ENCODE results near the gene EFNB1. TPM values are rescaled to one million over a fixed set of nuclear protein-coding genes. Genes with fewer than 3 reads are reported as not detected.

The EFNB1 gene
- total RNA-seq, 4 donors from 2014 or later: 17.5 to 36.0 (median 28.5) TPM

DNA sequence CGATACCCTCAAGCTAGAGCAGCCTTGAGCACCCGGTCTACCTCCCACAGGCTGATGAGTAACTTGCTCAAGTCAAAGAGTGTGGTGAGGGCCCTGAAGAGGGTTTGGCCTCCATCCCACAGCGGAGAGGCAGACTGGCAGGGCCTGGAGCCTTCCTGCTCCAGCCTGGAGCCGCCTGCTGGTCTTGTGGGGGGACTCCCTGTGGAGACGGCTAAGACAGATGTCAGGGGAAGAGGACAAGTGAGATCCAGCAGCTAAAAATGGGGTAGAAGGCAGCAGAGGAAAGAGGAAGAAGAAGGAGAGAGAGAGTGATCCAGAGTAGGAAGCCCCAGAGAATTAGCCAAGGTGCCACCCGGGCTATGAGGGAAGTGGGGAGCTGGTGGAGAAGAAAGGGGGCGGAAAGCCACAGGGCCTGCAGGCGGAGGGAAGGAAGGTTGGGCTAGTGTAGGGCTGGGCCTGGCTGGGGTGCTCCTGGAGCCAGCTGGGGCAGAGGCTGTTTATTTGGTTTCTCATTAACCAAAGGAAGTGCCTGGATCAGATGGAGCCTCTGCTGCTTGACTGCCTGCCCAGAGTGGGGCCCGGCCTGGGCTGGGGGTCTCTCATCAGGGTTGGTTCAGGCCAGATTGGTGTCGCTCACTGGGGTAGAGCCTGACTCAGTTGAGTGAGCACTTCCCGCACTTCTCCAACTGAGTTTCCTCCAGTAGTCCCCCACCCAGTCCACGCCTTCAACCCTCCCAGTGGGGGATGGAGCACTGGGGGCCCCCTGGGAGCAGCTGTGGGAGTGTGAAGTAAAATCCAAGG, 14.2 kb downstream of the EFNB1 start:
- TF ChIP-seq EP300 (IDR thresholded peaks at IDR 0.05) (no peak), POLR2AphosphoS5 (IDR thresholded peaks at IDR 0.05) (no peak), POLR2A (IDR thresholded peaks at IDR 0.05) (no peak)
- TF ChIP-seq, protein P1, sequence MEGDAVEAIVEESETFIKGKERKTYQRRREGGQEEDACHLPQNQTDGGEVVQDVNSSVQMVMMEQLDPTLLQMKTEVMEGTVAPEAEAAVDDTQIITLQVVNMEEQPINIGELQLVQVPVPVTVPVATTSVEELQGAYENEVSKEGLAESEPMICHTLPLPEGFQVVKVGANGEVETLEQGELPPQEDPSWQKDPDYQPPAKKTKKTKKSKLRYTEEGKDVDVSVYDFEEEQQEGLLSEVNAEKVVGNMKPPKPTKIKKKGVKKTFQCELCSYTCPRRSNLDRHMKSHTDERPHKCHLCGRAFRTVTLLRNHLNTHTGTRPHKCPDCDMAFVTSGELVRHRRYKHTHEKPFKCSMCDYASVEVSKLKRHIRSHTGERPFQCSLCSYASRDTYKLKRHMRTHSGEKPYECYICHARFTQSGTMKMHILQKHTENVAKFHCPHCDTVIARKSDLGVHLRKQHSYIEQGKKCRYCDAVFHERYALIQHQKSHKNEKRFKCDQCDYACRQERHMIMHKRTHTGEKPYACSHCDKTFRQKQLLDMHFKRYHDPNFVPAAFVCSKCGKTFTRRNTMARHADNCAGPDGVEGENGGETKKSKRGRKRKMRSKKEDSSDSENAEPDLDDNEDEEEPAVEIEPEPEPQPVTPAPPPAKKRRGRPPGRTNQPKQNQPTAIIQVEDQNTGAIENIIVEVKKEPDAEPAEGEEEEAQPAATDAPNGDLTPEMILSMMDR (IDR thresholded peaks at IDR 0.05): no peak
- Histone ChIP-seq H3K4me1 (no peaks in the 10 kb centered on the region), H3K4me3 (no peak overlapping the region), H3K36me3 (peaks cover 0 to 44% of the 10 kb centered on the region in 2 donors), H3K27ac (no peak overlapping the region), H3K27me3 (no peaks in the 10 kb centered on the region), H3K9me3 (no peaks in the 10 kb centered on the region)
- ATAC-seq: peak; percentile 12
- WGBS, 2 donors (ENCODE audit: low coverage in 1 of 2): 29 to 74% methylated on average over 1 to 7 of the region's 12 CpGs

DNA sequence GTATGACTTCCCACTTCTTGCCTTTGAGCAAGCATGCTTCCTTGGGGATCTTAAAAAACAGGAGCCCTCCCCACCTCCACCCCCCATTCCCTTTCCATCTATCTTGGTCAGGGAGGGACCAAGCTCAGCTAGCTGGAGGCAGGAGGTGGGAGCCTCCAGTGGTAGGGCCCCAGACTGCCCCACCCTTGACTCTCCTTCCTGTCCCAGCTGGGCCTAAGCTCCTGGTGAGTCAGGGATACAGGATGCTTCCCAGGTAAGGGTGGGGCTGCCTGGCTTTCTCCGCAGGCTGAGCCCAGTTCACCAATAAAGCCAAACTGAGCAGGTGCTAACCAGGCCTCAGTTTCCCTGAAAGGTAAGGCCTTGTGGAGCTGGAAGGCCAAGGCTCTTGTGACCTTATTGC, 15.2 kb downstream of the EFNB1 start:
- H3K4me1 ChIP-seq: no peaks in the 10 kb centered on the region
- no peak overlapping the region for H3K27ac ChIP-seq
- no peaks in the 10 kb centered on the region for H3K27me3 ChIP-seq
- WGBS, 2 donors (ENCODE audit: low coverage in 1 of 2): no CpG with 5 or more reads among the region's 1 CpG
- no peak overlapping the region for H3K4me3 ChIP-seq
- H3K9me3 ChIP-seq: no peaks in the 10 kb centered on the region
- peaks cover 0 to 37% of the 10 kb centered on the region in 2 donors for H3K36me3 ChIP-seq
- ATAC-seq: no peak
- TF ChIP-seq POLR2AphosphoS5 (IDR thresholded peaks at IDR 0.05) (no peak), POLR2A (IDR thresholded peaks at IDR 0.05) (no peak)

DNA sequence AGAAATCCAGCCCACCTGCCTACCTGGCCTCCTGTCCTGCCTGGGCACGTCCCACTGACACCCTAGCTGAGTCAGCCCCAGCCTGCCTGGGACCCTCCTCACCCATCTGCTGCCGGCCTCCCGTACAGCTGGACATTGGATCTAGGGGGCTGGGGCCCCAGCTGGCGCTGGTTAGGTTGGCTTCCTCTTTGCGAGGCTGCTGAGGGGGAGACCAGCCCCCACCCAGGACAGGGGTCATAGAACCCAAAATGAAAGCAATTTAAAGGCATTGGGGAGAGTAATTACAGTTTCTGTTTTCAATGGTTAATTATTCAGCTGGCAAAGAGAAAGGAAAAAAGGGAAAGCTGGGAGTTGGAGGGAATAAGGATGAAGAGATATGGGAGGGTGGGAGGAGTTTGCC, 15.8 kb downstream of the EFNB1 start:
- H3K4me1 ChIP-seq: no peaks in the 10 kb centered on the region
- no peaks in the 10 kb centered on the region for H3K9me3 ChIP-seq
- whole genome bisulfite sequencing, 2 donors (ENCODE audit: low coverage in 1 of 2): no CpG with 5 or more reads among the region's 5 CpGs
- TF ChIP-seq, protein P1 (IDR thresholded peaks at IDR 0.05): no peak
- no peak for TF ChIP-seq POLR2AphosphoS5 (IDR thresholded peaks at IDR 0.05)
- no peak overlapping the region for H3K4me3 ChIP-seq
- no peaks in the 10 kb centered on the region for H3K27me3 ChIP-seq
- H3K36me3 ChIP-seq: peaks cover 0 to 31% of the 10 kb centered on the region in 2 donors
- H3K27ac ChIP-seq: no peak overlapping the region
- ATAC-seq: no peak

DNA sequence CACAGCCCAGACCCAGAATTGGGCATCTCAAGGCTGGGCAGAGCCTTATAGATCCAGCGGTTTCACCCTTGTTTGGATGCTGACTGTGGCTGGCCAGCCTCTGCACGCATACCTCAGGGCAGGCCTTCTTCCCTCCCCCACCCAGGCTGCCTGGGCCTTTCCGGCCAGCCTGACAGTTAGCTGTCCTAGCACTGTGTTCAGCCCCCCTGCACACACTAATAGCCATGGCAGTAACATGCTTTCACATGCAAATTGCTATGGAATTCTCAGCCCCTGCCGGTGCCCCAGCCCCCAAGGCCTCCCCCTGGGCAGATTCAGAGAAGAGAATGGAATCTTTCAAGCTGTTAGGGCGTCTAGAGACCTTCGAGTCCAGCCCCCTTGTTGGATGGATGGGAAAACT, 17.7 kb downstream of the EFNB1 start:
- no peaks in the 10 kb centered on the region for H3K9me3 ChIP-seq
- H3K4me1 ChIP-seq: no peaks in the 10 kb centered on the region
- no peak overlapping the region for H3K27ac ChIP-seq
- H3K4me3 ChIP-seq: no peak overlapping the region
- peaks cover 0 to 12% of the 10 kb centered on the region in 2 donors for H3K36me3 ChIP-seq
- 23% methylated on average over 4 of the region's 6 CpGs; no CpG with 5 or more reads in 1 of the 2 donors for WGBS, 2 donors (ENCODE audit: low coverage in 1 of 2)
- TF ChIP-seq EP300 (IDR thresholded peaks at IDR 0.05) (no peak), POLR2A (IDR thresholded peaks at IDR 0.05) (no peak), POLR2AphosphoS5 (IDR thresholded peaks at IDR 0.05) (no peak)
- TF ChIP-seq, protein P1 (IDR thresholded peaks at IDR 0.05): no peak
- H3K27me3 ChIP-seq: no peaks in the 10 kb centered on the region
- no peak for ATAC-seq

DNA sequence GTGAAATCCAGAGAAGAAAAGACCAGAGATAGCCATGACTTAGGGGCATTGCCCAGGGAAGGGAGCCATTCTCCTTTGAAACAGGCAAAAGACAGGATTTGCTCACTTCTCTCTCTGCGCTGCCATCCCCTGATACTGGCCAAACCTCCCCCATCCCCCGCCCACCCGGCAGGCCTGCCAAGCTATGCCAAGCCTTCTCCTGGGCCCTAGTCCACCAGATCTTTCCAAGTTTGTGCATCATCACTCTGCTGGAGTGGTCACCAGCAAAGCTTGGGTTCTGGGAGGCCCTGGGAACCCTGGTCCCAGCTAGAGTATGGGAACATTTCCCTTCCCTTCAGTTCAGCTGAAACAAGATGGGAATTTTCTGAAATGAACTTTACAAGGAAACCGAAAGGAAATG, 18.4 kb downstream of the EFNB1 start:
- peaks cover 0 to 9% of the 10 kb centered on the region in 2 donors for H3K36me3 ChIP-seq
- no peaks in the 10 kb centered on the region for H3K4me1 ChIP-seq
- H3K9me3 ChIP-seq: no peaks in the 10 kb centered on the region
- H3K27ac ChIP-seq: no peak overlapping the region
- no peak for ATAC-seq
- TF ChIP-seq, protein P1 (IDR thresholded peaks at IDR 0.05): no peak
- TF ChIP-seq POLR2A (IDR thresholded peaks at IDR 0.05) (no peak), EP300 (IDR thresholded peaks at IDR 0.05) (no peak), POLR2AphosphoS5 (IDR thresholded peaks at IDR 0.05) (no peak)
- no peak overlapping the region for H3K4me3 ChIP-seq
- no peaks in the 10 kb centered on the region for H3K27me3 ChIP-seq
- 58% methylated on average over 2 of the region's 4 CpGs; no CpG with 5 or more reads in 1 of the 2 donors for WGBS, 2 donors (ENCODE audit: low coverage in 1 of 2)

All from gastroesophageal sphincter (tissue), 4 donors.